22Rv1 (cell line): ENCODE data around the gene NIF3L1.

ENCODE experiments used
- CTCF ChIP-seq: fragments of 450-650 bp; IDR thresholded peaks from 2 replicates; pipeline ENCODE4 v1.5.1; 2017; ENCODE audit warnings: mild to moderate bottlenecking
- ZFX ChIP-seq: fragments of 450-650 bp; IDR thresholded peaks from 2 replicates; pipeline ENCODE4 v1.6.1; 2017; ENCODE audit warnings: antibody characterized with exemption, borderline replicate concordance

DNA sequence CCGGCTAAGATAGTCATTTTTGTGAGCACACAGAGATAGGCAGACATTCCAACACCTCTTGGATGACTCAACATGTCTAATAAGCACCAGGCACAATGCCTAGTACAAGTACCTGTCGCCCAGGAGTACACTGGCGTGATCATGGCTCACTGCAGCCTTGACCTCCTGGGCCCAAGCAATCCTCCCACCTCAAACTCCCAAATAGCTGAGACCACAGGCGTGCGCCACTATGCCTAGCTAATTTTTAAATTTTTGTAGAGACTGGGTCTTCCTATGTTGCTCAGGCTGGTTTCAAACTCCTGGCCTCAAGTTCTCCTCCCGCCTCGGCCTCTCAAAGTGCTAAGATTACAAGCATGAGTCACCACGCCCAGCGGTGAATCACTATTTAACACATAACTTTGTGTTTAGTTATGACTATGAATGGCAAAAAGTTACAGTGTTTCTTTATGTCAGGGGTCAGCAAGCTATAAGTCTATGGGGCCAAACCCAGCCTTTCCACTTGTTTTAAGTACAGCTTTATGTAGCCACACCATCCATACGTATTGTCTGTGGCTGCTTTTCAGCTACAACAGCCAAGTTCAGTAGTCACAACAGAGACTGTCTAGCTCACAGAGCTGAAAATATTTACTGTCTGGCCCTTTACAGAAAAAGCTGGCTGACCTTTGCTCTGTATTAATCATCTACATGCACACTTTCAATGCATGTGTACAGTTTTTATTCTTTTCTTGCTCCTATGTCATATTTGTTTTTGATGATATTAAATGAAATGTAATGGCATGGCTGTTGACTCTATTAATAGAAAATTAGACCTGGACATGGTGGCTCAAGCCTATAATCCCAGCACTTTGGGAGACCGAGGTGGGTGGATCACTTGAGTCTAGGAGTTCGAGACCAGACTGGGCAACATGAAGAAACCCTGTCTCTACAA, 55.6 kb downstream of the NIF3L1 start:
- TF ChIP-seq ZFX (no peak), CTCF (no peak)
